Activated CD8-positive, alpha-beta T cell treated with anti-CD3 and anti-CD28 coated beads for 36 hours (primary cell): ENCODE results near the gene HMG20A. TPM values are rescaled to one million over a fixed set of nuclear protein-coding genes. Genes with fewer than 3 reads are reported as not detected.

Experiments
- ATAC-seq: fragments of 200-7000 bp; cut with Tn5 transposase; one replicate; pipeline ENCODE4 v1.10.0; 2021; ENCODE audit warnings: mild to moderate bottlenecking, moderate library complexity
- CTCF ChIA-PET: fragments of 350-600 bp; sonication (Branson Sonifier 250); formaldehyde crosslinking; loops from one replicate; lab custom pipeline; 2021; ENCODE audit warnings: antibody characterized with exemption; lab: Charles Lee
- POLR2A ChIA-PET: fragments of 350-600 bp; sonication (Branson Sonifier 250); formaldehyde crosslinking; loops from one replicate; lab custom pipeline; 2021; ENCODE audit warnings: antibody characterized with exemption; lab: Charles Lee
- DNase-seq: peaks from one replicate; pipeline ENCODE4 v3.0.0-alpha.2; 2020
- H3K27ac Mint-ChIP-seq: one replicate; pipeline ENCODE4 v1.8.0; 2021; ENCODE audit warnings: mild to moderate bottlenecking, mixed read lengths
- H3K27me3 Mint-ChIP-seq: one replicate; pipeline ENCODE4 v1.8.0; 2021; ENCODE audit warnings: mixed read lengths
- H3K36me3 Mint-ChIP-seq: one replicate; pipeline ENCODE4 v1.8.0; 2021; ENCODE audit warnings: low read depth, mixed read lengths
- H3K4me1 Mint-ChIP-seq: one replicate; pipeline ENCODE4 v1.8.0; 2021; ENCODE audit warnings: low read depth, mixed read lengths
- H3K4me3 Mint-ChIP-seq: one replicate; pipeline ENCODE4 v1.8.0; 2021; ENCODE audit warnings: mild to moderate bottlenecking, moderate library complexity, mixed read lengths
- H3K9me3 Mint-ChIP-seq: one replicate; pipeline ENCODE4 v1.8.0; 2021; ENCODE audit warnings: mixed read lengths
- CTCF ChIP-seq: fragments of 200-600 bp; IDR thresholded peaks from one replicate; pipeline ENCODE4 v1.8.0; 2022; ENCODE audit warnings: antibody characterized with exemption, mild to moderate bottlenecking
- intact Hi-C: fragments of 100-400 bp; cut with micrococcal nuclease; formaldehyde crosslinking; loops from one replicate; pipeline ENCODE4 v1.10.0; 2022
- total RNA-seq, 2 experiments: library from RNA; stranded (reverse); gene quantifications; one replicate each; pipeline ENCODE4 v1.2.3, GENCODE V29; 2021

Gene HMG20A
- total RNA-seq, 2 experiments from 2014 or later, result 44.4 to 44.9 TPM

GRCh38 chr15:77454951-77455350 lies 34.3 kb downstream of the HMG20A start:
- Mint-ChIP-seq H3K4me1 (peaks cover 32% of the 10 kb centered on the region), H3K27ac (no peak overlapping the region), H3K4me3 (no peak overlapping the region), H3K36me3 (peaks cover 19% of the 10 kb centered on the region), H3K9me3 (no peaks in the 10 kb centered on the region), H3K27me3 (no peaks in the 10 kb centered on the region)
- intact Hi-C loops, result no loop called here
- ATAC-seq (no peak), DNase-seq (no peak)
- no peak for TF ChIP-seq CTCF
- CTCF ChIA-PET, result no interaction called here
- POLR2A ChIA-PET, result no interaction called here

- H3K36me3 Mint-ChIP-seq, result peaks cover 24% of the 10 kb centered on the region
- no peak overlapping the region for H3K4me3 Mint-ChIP-seq
- ChIA-PET POLR2A (interaction anchor here (0.8 kb wide), 1 partner anchor 35 kb away, joined by 3 read pairs; the partner anchor contains the start of gene HMG20A), CTCF (no interaction called here)
- H3K4me1 Mint-ChIP-seq, result peaks cover 32% of the 10 kb centered on the region
- DNase-seq, result no peak
- H3K9me3 Mint-ChIP-seq, result no peaks in the 10 kb centered on the region
- no peak overlapping the region for H3K27ac Mint-ChIP-seq
- no peak for TF ChIP-seq CTCF
- no peaks in the 10 kb centered on the region for H3K27me3 Mint-ChIP-seq
- intact Hi-C loops, result no loop called here
- ATAC-seq, result no peak
These were observed 35.1 kb downstream of the HMG20A start for GRCh38 chr15:77455696-77456321.

DNA sequence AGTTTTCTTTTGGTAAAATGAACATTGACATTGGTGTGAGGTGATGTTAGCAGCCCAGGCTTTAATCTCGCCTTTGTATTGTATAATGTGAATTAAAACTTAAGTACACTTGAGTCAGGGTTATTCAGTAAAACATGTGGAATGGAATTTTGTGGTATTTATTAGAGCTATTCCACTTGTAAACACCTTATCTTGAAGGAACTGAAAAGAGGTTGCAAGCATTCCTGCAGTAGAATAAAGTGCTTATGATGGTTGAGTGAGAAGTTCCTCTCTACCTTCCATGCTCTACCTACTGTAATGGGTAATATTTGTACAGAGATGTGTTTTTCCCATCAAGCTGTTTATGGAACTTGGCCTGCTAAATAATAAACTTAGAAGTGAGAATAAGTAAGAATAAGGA lies 36.1 kb downstream of the HMG20A start:
- DNase-seq (no peak), ATAC-seq (no peak)
- H3K36me3 Mint-ChIP-seq, result peaks cover 17% of the 10 kb centered on the region
- no peaks in the 10 kb centered on the region for H3K27me3 Mint-ChIP-seq
- ChIA-PET CTCF (no interaction called here), POLR2A (interaction anchor here (0.8 kb wide), 1 partner anchor 36 kb away, joined by 3 read pairs; the partner anchor contains the start of gene HMG20A)
- H3K9me3 Mint-ChIP-seq, result no peaks in the 10 kb centered on the region
- no peak overlapping the region for H3K4me3 Mint-ChIP-seq
- H3K4me1 Mint-ChIP-seq, result peaks cover 32% of the 10 kb centered on the region
- no peak overlapping the region for H3K27ac Mint-ChIP-seq
- TF ChIP-seq CTCF, result no peak
- intact Hi-C loops, result no loop called here

GRCh38 chr15:77457191-77457904 lies 36.7 kb downstream of the HMG20A start:
- Mint-ChIP-seq H3K4me1 (peaks cover 30% of the 10 kb centered on the region), H3K9me3 (no peaks in the 10 kb centered on the region), H3K27me3 (no peaks in the 10 kb centered on the region), H3K36me3 (peaks cover 14% of the 10 kb centered on the region), H3K27ac (peak overlapping the region; percentile 1), H3K4me3 (no peak overlapping the region)
- intact Hi-C loops, result no loop called here
- peak; percentile 37 for ATAC-seq
- ChIA-PET POLR2A (no interaction called here), CTCF (interaction anchor here (0.9 kb wide), 1 partner anchor 26 kb away, joined by 3 read pairs; no protein-coding TSS in a partner anchor)
- no peak for TF ChIP-seq CTCF
- DNase-seq, result no peak

DNA sequence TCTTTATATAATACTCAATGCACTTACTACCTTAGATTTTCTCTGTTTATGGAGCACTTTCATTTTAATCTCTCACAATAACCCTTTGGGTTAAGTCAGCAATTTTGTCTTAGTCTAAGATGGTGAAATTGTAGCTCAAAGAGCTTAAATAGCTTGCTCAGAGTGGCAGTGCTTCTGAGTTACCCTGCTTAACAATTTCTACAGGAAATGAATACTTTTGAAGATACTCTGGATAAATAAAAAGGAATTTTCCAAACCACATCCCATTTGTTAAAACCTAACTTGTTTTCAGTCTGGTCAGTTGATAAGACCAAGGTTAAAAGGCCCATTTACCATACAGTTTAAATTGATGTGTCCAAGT lies 37.2 kb downstream of the HMG20A start:
- no peaks in the 10 kb centered on the region for H3K27me3 Mint-ChIP-seq

More for the DNA sequence above, 37.2 kb downstream of the HMG20A start:
- no peak for TF ChIP-seq CTCF
- ChIA-PET CTCF (interaction anchor here (0.9 to 1.5 kb wide), 3 partner anchors 27 to 85 kb away, joined by 3 to 4 read pairs (median 4); no protein-coding TSS in a partner anchor), POLR2A (no interaction called here)
- Mint-ChIP-seq H3K4me3 (no peak overlapping the region), H3K36me3 (peaks cover 14% of the 10 kb centered on the region), H3K9me3 (no peaks in the 10 kb centered on the region), H3K27ac (no peak overlapping the region), H3K4me1 (peaks cover 30% of the 10 kb centered on the region)
- no peak for ATAC-seq
- DNase-seq, result no peak
- intact Hi-C loops, result no loop called here
